ENCODE data around the gene LRIG3. TPM values are rescaled to one million over a fixed set of nuclear protein-coding genes. Genes with fewer than 3 reads are reported as not detected.

The LRIG3 gene
- total and polyA plus RNA-seq, 12 donors, result 1.8 to 8.5 (median 6.4) TPM

DNA sequence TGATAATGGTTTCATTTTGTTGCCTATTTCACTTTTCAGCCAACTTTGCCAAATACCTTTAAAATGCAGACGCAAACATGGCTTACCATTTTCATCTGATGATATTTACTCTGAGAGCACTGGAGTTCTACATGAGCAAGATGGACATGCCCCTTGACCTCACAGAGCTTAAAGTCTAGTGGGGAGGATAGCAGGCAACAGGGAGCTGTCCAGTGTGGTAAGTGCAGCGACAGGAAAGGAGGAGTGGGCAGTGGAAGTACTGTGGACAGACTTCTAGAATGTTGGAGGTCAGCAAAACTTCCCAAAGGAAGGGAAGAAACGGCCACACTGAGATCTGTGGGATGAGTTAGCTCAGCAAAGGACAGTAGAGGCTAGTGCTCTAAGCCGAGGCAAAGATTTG lies 25.3 kb downstream of the LRIG3 start:
- DNase-seq (no peak), ATAC-seq (peak in 1 of 8 donors; percentile 47)
- H3K27me3 ChIP-seq, result no peaks in the 10 kb centered on the region
- peaks cover 0 to 7% (median 0%) of the 10 kb centered on the region in 9 donors for H3K36me3 ChIP-seq
- H3K27ac ChIP-seq, result peak overlapping the region in 1 of 10 donors; percentile 11
- WGBS, 2 donors, result 72 to 82% methylated on average over 4 of the region's 4 CpGs
- H3K4me3 ChIP-seq, result no peak overlapping the region
- TF ChIP-seq, protein P1, sequence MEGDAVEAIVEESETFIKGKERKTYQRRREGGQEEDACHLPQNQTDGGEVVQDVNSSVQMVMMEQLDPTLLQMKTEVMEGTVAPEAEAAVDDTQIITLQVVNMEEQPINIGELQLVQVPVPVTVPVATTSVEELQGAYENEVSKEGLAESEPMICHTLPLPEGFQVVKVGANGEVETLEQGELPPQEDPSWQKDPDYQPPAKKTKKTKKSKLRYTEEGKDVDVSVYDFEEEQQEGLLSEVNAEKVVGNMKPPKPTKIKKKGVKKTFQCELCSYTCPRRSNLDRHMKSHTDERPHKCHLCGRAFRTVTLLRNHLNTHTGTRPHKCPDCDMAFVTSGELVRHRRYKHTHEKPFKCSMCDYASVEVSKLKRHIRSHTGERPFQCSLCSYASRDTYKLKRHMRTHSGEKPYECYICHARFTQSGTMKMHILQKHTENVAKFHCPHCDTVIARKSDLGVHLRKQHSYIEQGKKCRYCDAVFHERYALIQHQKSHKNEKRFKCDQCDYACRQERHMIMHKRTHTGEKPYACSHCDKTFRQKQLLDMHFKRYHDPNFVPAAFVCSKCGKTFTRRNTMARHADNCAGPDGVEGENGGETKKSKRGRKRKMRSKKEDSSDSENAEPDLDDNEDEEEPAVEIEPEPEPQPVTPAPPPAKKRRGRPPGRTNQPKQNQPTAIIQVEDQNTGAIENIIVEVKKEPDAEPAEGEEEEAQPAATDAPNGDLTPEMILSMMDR (IDR thresholded peaks at IDR 0.05), result no peak
- H3K4me1 ChIP-seq, result peaks cover 0 to 38% (median 9%) of the 10 kb centered on the region in 9 donors
- intact Hi-C loops (cut with DNase I), result no loop called here
- H3K9me3 ChIP-seq, result no peaks in the 10 kb centered on the region

DNA sequence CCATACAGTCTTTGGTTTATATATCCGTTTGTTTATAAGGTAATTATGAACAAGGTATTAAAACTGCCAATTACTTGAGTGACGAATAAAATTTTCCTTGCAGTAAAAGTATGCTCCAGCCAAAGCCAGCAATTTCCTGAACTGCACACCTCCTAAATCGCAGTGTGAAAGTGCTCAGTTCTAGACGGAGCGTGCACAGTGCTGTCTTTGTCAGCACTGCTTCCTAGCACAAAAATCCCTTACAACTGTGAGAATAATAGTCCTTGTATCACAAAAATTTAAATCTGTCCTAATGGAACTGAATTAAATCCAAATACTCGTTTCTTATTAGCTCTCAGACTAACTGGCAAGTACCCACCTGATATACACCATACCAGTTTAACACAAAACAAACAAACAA lies 26.3 kb downstream of the LRIG3 start:
- no peaks in the 10 kb centered on the region for H3K27me3 ChIP-seq
- no peak overlapping the region for H3K4me3 ChIP-seq
- TF ChIP-seq, protein P1 (IDR thresholded peaks at IDR 0.05), result no peak
- intact Hi-C loops (cut with DNase I), result no loop called here
- no peak overlapping the region for H3K27ac ChIP-seq
- no peak for ATAC-seq
- peaks cover 0 to 38% (median 9%) of the 10 kb centered on the region in 9 donors for H3K4me1 ChIP-seq
- DNase-seq, result no peak
- H3K36me3 ChIP-seq, result peaks cover 0 to 17% (median 10%) of the 10 kb centered on the region in 9 donors
- H3K9me3 ChIP-seq, result no peaks in the 10 kb centered on the region
- 77 to 78% methylated on average over 6 of the region's 6 CpGs for WGBS, 2 donors

DNA sequence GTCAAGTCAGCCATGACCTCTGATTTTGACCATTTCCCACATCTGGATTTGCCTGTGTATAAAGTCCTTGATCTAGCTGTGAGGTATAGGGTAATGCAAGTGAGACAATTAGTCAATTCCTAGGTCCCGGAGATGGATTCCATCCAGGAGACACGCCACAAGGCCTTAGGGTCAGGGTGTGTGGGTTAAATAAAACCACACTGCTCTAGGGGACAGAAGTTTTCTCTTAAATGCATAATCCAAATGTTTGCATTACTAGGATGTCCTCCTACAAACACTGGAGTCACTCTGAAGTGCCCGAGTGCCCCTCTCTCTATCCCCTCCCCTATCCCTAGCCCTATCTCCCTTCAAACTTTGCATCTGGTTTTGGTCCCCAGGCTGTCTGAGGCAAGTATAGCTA lies 26.8 kb downstream of the LRIG3 start:
- Histone ChIP-seq H3K4me1 (peaks cover 0 to 39% (median 9%) of the 10 kb centered on the region in 9 donors), H3K4me3 (no peak overlapping the region), H3K36me3 (peaks cover 0 to 23% (median 14%) of the 10 kb centered on the region in 9 donors), H3K27me3 (no peaks in the 10 kb centered on the region), H3K27ac (no peak overlapping the region), H3K9me3 (no peaks in the 10 kb centered on the region)
- intact Hi-C loops (cut with DNase I), result no loop called here
- WGBS, 2 donors, result 78 to 85% methylated on average over 3 of the region's 3 CpGs
- ATAC-seq, result no peak
- TF ChIP-seq, protein P1 (IDR thresholded peaks at IDR 0.05), result no peak
- DNase-seq, result no peak

DNA sequence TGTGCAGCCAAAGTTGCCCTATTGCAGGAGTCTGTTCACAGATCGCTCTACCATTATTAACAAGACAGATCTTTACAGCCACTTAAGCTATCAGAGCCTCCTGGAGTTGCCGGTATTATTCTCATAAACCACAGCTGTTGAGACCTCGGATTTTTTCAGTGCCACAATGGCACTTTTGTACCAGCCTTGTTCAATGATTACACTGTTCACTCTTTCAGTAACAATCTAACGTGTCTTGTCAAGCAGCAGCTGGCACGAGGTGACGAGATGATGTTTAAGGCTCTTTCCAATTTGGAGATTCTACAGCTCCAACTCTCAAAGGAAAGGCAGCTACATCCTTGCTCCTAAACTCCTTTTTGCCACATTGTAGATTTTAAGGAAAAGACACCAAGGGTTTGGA lies 30.7 kb downstream of the LRIG3 start:
- peaks cover 0 to 62% (median 39%) of the 10 kb centered on the region in 9 donors for H3K36me3 ChIP-seq
- no peaks in the 10 kb centered on the region for H3K9me3 ChIP-seq
- no peak overlapping the region for H3K4me3 ChIP-seq
- WGBS, 2 donors, result 66 to 83% methylated on average over 6 of the region's 6 CpGs
- H3K27me3 ChIP-seq, result no peaks in the 10 kb centered on the region
- H3K27ac ChIP-seq, result no peak overlapping the region
- TF ChIP-seq, protein P1 (IDR thresholded peaks at IDR 0.05), result no peak
- H3K4me1 ChIP-seq, result peaks cover 0 to 21% (median 8%) of the 10 kb centered on the region in 9 donors
- intact Hi-C loops (cut with DNase I), result no loop called here
- ATAC-seq, result no peak
- DNase-seq, result no peak

Measured in heart right ventricle (tissue), 16 donors.